Neural cell (in vitro differentiated cells): ENCODE data around the gene SCN1A.

Experiments
- CTCF ChIP-seq: fragments of 450-650 bp; IDR thresholded peaks from 2 replicates; pipeline ENCODE4 v1.5.1; 2014; ENCODE audit warnings: antibody characterized with exemption, mild to moderate bottlenecking, moderate library complexity; ENCODE audit not compliant: poor library complexity, severe bottlenecking
- EP300 ChIP-seq: fragments of 450-650 bp; conservative IDR thresholded peaks from 2 replicates; pipeline ENCODE4 v1.6.1; 2014; ENCODE audit warnings: antibody characterized with exemption, mild to moderate bottlenecking, moderate library complexity; ENCODE audit not compliant: poor library complexity, severe bottlenecking
- EZH2 ChIP-seq: fragments of 200-600, 300-800 bp; shearing (Covaris generic), sonication (generic); IDR thresholded peaks from 2 replicates; pipeline ENCODE4 v1.6.1; 2014; ENCODE audit warnings: antibody characterized with exemption, low read length, borderline replicate concordance, mild to moderate bottlenecking; ENCODE audit not compliant: insufficient read depth, poor library complexity, severe bottlenecking
- MXI1 ChIP-seq: fragments of 450-650 bp; conservative IDR thresholded peaks from 2 replicates; pipeline ENCODE4 v1.6.1; 2014; ENCODE audit warnings: antibody characterized with exemption, mild to moderate bottlenecking; ENCODE audit not compliant: poor library complexity, severe bottlenecking
- POLR2AphosphoS5 ChIP-seq: IDR thresholded peaks from 2 replicates; pipeline ENCODE4 v1.6.1; 2012
- RAD21 ChIP-seq: fragments of 450-650 bp; conservative IDR thresholded peaks from 2 replicates; pipeline ENCODE4 v1.6.1; 2014; ENCODE audit warnings: antibody characterized with exemption, mild to moderate bottlenecking, moderate library complexity
- REST ChIP-seq: IDR thresholded peaks from 2 replicates; pipeline ENCODE4 v1.6.1; 2012; ENCODE audit warnings: borderline replicate concordance
- SMC3 ChIP-seq: fragments of 450-650 bp; conservative IDR thresholded peaks from 2 replicates; pipeline ENCODE4 v1.6.1; 2014; ENCODE audit warnings: antibody characterized with exemption, mild to moderate bottlenecking, moderate library complexity; ENCODE audit not compliant: poor library complexity

DNA sequence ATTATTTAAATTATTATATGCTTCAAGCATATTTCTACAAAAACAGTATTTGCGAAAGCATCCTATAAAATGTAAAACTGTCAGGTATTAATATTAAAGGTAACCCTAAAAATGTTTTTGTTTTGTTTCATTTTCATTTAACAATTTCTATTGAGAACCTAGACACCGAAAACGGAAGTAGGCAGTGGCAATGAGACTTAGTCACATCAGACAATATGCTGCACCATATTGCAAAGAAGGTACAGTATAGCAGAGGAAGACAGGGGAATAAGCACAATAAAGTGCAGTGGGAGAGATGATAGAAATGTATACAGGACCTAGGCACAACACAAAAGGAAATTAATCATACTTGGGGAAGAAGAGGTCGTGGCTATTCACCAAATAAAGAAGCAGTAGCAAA, 12.2 kb downstream of the SCN1A start:
- TF ChIP-seq CTCF = no peak
- TF ChIP-seq EP300 = no peak
- TF ChIP-seq EZH2 = no peak
- TF ChIP-seq POLR2AphosphoS5 = no peak
- no peak for TF ChIP-seq RAD21
- no peak for TF ChIP-seq MXI1
- no peak for TF ChIP-seq SMC3
- no peak for TF ChIP-seq REST
